H9 (cell line): ENCODE data around the gene XPR1. TPM values are rescaled to one million over a fixed set of nuclear protein-coding genes. Genes with fewer than 3 reads are reported as not detected.

Source experiments
- DNase-seq: peaks from one replicate; pipeline ENCODE4 v3.0.0-alpha.2; 2017
- H2AFZ ChIP-seq: one replicate; pipeline ENCODE4 v1.6.1; 2013; ENCODE audit warnings: mild to moderate bottlenecking, low read length, control low read depth, moderate library complexity
- H2AK5ac ChIP-seq: 2 replicates; pipeline ENCODE4 v1.6.1; 2013; ENCODE audit warnings: low read length, control low read depth, mixed read lengths; ENCODE audit not compliant: insufficient read length
- H2BK120ac ChIP-seq: one replicate; pipeline ENCODE4 v1.6.1; 2013; ENCODE audit warnings: low read depth, mild to moderate bottlenecking, low read length, control low read depth, inconsistent platforms; ENCODE audit not compliant: poor library complexity, severe bottlenecking
- H2BK12ac ChIP-seq: 2 replicates; pipeline ENCODE4 v1.6.1; 2013; ENCODE audit warnings: low read length, control low read depth, mixed read lengths, low read depth; ENCODE audit not compliant: insufficient read length
- H2BK15ac ChIP-seq: 2 replicates; pipeline ENCODE4 v1.6.1; 2013; ENCODE audit warnings: low read depth, low read length, control low read depth
- H2BK20ac ChIP-seq: one replicate; pipeline ENCODE4 v1.6.1; 2013; ENCODE audit warnings: low read depth, mild to moderate bottlenecking, low read length, control low read depth, inconsistent platforms; ENCODE audit not compliant: poor library complexity, severe bottlenecking
- H2BK5ac ChIP-seq: 2 replicates; pipeline ENCODE4 v1.6.1; 2013; ENCODE audit warnings: low read length, control low read depth, mixed read lengths; ENCODE audit not compliant: insufficient read length
- H3K14ac ChIP-seq: 2 replicates; pipeline ENCODE4 v1.6.1; 2013; ENCODE audit warnings: low read length, control low read depth; ENCODE audit not compliant: insufficient read depth
- H3K18ac ChIP-seq: 2 replicates; pipeline ENCODE4 v1.6.1; 2013; ENCODE audit warnings: low read depth, mild to moderate bottlenecking, mixed read lengths, low read length, control low read depth; ENCODE audit not compliant: insufficient read length
- H3K23ac ChIP-seq: 2 replicates; pipeline ENCODE4 v1.6.1; 2013; ENCODE audit warnings: low read length, control low read depth, mixed read lengths, low read depth; ENCODE audit not compliant: insufficient read length
- H3K23me2 ChIP-seq: 2 replicates; pipeline ENCODE4 v1.6.1; 2013; ENCODE audit warnings: low read depth, mild to moderate bottlenecking, mixed read lengths, low read length, control low read depth; ENCODE audit not compliant: insufficient read length, poor library complexity, severe bottlenecking
- H3K27ac ChIP-seq: 2 replicates; pipeline ENCODE4 v1.5.1; 2013; ENCODE audit warnings: low read length, control low read depth, mixed read lengths, low read depth; ENCODE audit not compliant: insufficient read length
- H3K27me3 ChIP-seq: 2 replicates; pipeline ENCODE4 v1.6.1; 2013; ENCODE audit warnings: low read length, control low read depth, inconsistent platforms; ENCODE audit not compliant: insufficient read depth
- H3K4ac ChIP-seq: 2 replicates; pipeline ENCODE4 v1.6.1; 2013; ENCODE audit warnings: low read depth, mild to moderate bottlenecking, control low read depth, inconsistent platforms, low read length, moderate library complexity
- H3K4me1 ChIP-seq: 2 replicates; pipeline ENCODE4 v1.6.1; 2013; ENCODE audit warnings: low read length, control low read depth, inconsistent platforms; ENCODE audit not compliant: insufficient read depth
- H3K4me2 ChIP-seq: 2 replicates; pipeline ENCODE4 v1.6.1; 2013; ENCODE audit warnings: low read length, control low read depth, mixed read lengths; ENCODE audit not compliant: insufficient read length, insufficient read depth
- H3K56ac ChIP-seq: 2 replicates; pipeline ENCODE4 v1.6.1; 2013; ENCODE audit warnings: low read depth, mild to moderate bottlenecking, mixed read lengths, low read length, control low read depth; ENCODE audit not compliant: insufficient read length
- H3K79me1 ChIP-seq: 2 replicates; pipeline ENCODE4 v1.6.1; 2013; ENCODE audit warnings: low read depth, mild to moderate bottlenecking, moderate library complexity, low read length, control low read depth, inconsistent platforms; ENCODE audit not compliant: insufficient read depth, poor library complexity, severe bottlenecking
- H3K79me2 ChIP-seq: 2 replicates; pipeline ENCODE4 v1.6.1; 2013; ENCODE audit warnings: low read length, control low read depth, inconsistent platforms; ENCODE audit not compliant: insufficient read depth
- H3K9ac ChIP-seq: 2 replicates; pipeline ENCODE4 v1.6.1; 2013; ENCODE audit warnings: low read length, control low read depth, mixed read lengths; ENCODE audit not compliant: insufficient read length; ENCODE audit errors: extremely low read depth
- H3K9me3 ChIP-seq: one replicate; pipeline ENCODE4 v1.6.1; 2013; ENCODE audit warnings: low read depth, low read length, inconsistent platforms; ENCODE audit not compliant: control insufficient read depth
- H3T11ph ChIP-seq: one replicate; pipeline ENCODE4 v1.6.1; 2013; ENCODE audit warnings: mild to moderate bottlenecking, low read length, control low read depth, inconsistent platforms
- H4K20me1 ChIP-seq: one replicate; pipeline ENCODE4 v1.6.1; 2013; ENCODE audit not compliant: control insufficient read depth, insufficient read length, insufficient read depth
- H4K5ac ChIP-seq: 2 replicates; pipeline ENCODE4 v1.6.1; 2013; ENCODE audit warnings: low read depth, mild to moderate bottlenecking, mixed read lengths, low read length, control low read depth; ENCODE audit not compliant: insufficient read length
- H4K8ac ChIP-seq: replicated peaks from 2 replicates; pipeline ENCODE4 v1.6.1; 2013; ENCODE audit warnings: low read length, control low read depth, mixed read lengths, low read depth; ENCODE audit not compliant: insufficient read length
- H4K91ac ChIP-seq: 2 replicates; pipeline ENCODE4 v1.6.1; 2013; ENCODE audit warnings: low read depth, mild to moderate bottlenecking, moderate library complexity, mixed read lengths, low read length, control low read depth; ENCODE audit not compliant: insufficient read length
- H3K27ac Mint-ChIP-seq, 3 experiments: 2 replicates in 2 of 3; 3 replicates in 1 of 3; pipeline ENCODE4 v1.8.0; 2020 to 2021; ENCODE audit warnings: mixed read lengths in 3 of 3, mild to moderate bottlenecking in 1 of 3, moderate library complexity in 1 of 3
- H3K27me3 Mint-ChIP-seq: 2 replicates; pipeline ENCODE4 v1.8.0; 2021; ENCODE audit warnings: low read depth, mild to moderate bottlenecking, moderate library complexity, mixed read lengths
- H3K36me3 Mint-ChIP-seq, 3 experiments: 2 replicates in 2 of 3; 3 replicates in 1 of 3; pipeline ENCODE4 v1.8.0; 2020 to 2021; ENCODE audit warnings: low read depth in 3 of 3, mixed read lengths in 3 of 3; ENCODE audit not compliant: insufficient read depth in 1 of 3
- H3K4me1 Mint-ChIP-seq, 2 experiments: 2 replicates each; pipeline ENCODE4 v1.8.0; 2020; ENCODE audit warnings: mixed read lengths in 2 of 2
- H3K4me3 Mint-ChIP-seq, 2 experiments: 2 replicates in 1 of 2; 3 replicates in 1 of 2; pipeline ENCODE4 v1.8.0; 2020 to 2021; ENCODE audit warnings: mild to moderate bottlenecking in 2 of 2, mixed read lengths in 2 of 2, moderate library complexity in 1 of 2
- H3K9me3 Mint-ChIP-seq, 2 experiments: 2 replicates in 1 of 2; 3 replicates in 1 of 2; pipeline ENCODE4 v1.8.0; 2020; ENCODE audit warnings: mild to moderate bottlenecking in 2 of 2, mixed read lengths in 2 of 2, moderate library complexity in 1 of 2
- CTCF ChIP-seq: fragments of 200-600 bp; sonication (generic); conservative IDR thresholded peaks from 3 replicates; pipeline ENCODE4 v1.8.0; 2021; ENCODE audit warnings: antibody characterized with exemption, mild to moderate bottlenecking
- WGBS: extraction: QIAGEN DNeasy Blood & Tissue Kit; methylation state at CpG from one replicate; pipeline ENCODE4 v1.1.7; 2013; ENCODE audit warnings: missing lambda C conversion rate, low lambda C conversion rate, mixed read lengths; ENCODE audit not compliant: insufficient read length; ENCODE audit errors: extremely low coverage; 5-methylcytosine and 5-hydroxymethylcytosine counted together
- total RNA-seq: library from RNA; stranded (reverse); gene quantifications from 2 replicates; pipeline ENCODE4 v1.2.1, GENCODE V29; 2021

The XPR1 gene
- total RNA-seq, 1 experiment from 2014 or later, result 34.1 TPM

GRCh38 chr1:180860535-180860934, 228.7 kb downstream of the XPR1 start:
- Histone ChIP-seq H3K4ac (no peak overlapping the region), H3K23me2 (no peaks in the 10 kb centered on the region), H4K20me1 (no peaks in the 10 kb centered on the region), H3K79me2 (no peaks in the 10 kb centered on the region), H3T11ph (no peak overlapping the region), H2BK5ac (no peak overlapping the region), H3K9me3 (no peaks in the 10 kb centered on the region), H2AFZ (no peak overlapping the region), H3K4me1 (no peaks in the 10 kb centered on the region), H3K27ac (no peak overlapping the region), H3K23ac (no peak overlapping the region), H3K27me3 (no peaks in the 10 kb centered on the region), H3K14ac (no peak overlapping the region), H2AK5ac (no peak overlapping the region), H3K4me2 (no peak overlapping the region), H2BK12ac (no peak overlapping the region), H2BK120ac (no peak overlapping the region), H3K79me1 (no peaks in the 10 kb centered on the region), H4K5ac (no peak overlapping the region), H3K9ac (no peak overlapping the region), H3K18ac (no peak overlapping the region), H4K91ac (no peak overlapping the region), H4K8ac (no peak overlapping the region), H2BK15ac (no peak overlapping the region), H2BK20ac (no peak overlapping the region), H3K56ac (no peak overlapping the region)
- H3K4me1 Mint-ChIP-seq, result peaks cover 4 to 9% of the 10 kb centered on the region in 2 experiments
- no peak overlapping the region for H3K4me3 Mint-ChIP-seq
- TF ChIP-seq CTCF, result no peak
- H3K27ac Mint-ChIP-seq, result no peak overlapping the region; a peak in 1 of 7 replicates
- no peak for DNase-seq
- no peaks in the 10 kb centered on the region for H3K27me3 Mint-ChIP-seq
- no peaks in the 10 kb centered on the region; a peak in 1 of 5 replicates for H3K9me3 Mint-ChIP-seq
- no CpG with 5 or more reads among the region's 2 CpGs for WGBS
- peaks cover 4 to 15% (median 12%) of the 10 kb centered on the region in 3 experiments; a peak in 6 of 7 replicates for H3K36me3 Mint-ChIP-seq
